ENCODE results near the gene MND1. TPM values are rescaled to one million over a fixed set of nuclear protein-coding genes. Genes with fewer than 3 reads are reported as not detected.

The MND1 gene
- total and polyA plus RNA-seq, 2 of the 8 experiments (the other 6 are each of a cell fraction or from before 2014, with no cell fraction given) = 4.4 to 26.2 TPM

- no peak overlapping the region for H4K91ac ChIP-seq (replicated peaks; ENCODE audit: insufficient read length, low read length)
- H2BK5ac ChIP-seq (ENCODE audit: low read depth, low read length) = no peak overlapping the region
- no peak overlapping the region for H2AFZ ChIP-seq (ENCODE audit: low read length)
- no peak overlapping the region for H4K5ac ChIP-seq (ENCODE audit: insufficient read length, low read depth, low read length)
- no peak overlapping the region for H4K8ac ChIP-seq (ENCODE audit: extremely low read depth, insufficient read depth, low read length)
- H3K79me1 ChIP-seq (ENCODE audit: low read depth, low read length) = no peaks in the 10 kb centered on the region
- H3K9ac ChIP-seq (replicated peaks in 1 of 4; ENCODE audit: extremely low read depth in 1 of 4, low read depth in 3 of 4, low read length in 3 of 4) = no peak overlapping the region
- no peak overlapping the region for H2BK20ac ChIP-seq (ENCODE audit: low read length)
- no peak overlapping the region for H3K27ac ChIP-seq (ENCODE audit: low read depth, low read length)
- no peak overlapping the region for H3K23ac ChIP-seq (ENCODE audit: insufficient read length)
- H3K4me2 ChIP-seq (ENCODE audit: insufficient read depth in 1 of 2, low read depth in 2 of 2, low read length in 2 of 2) = no peak overlapping the region
- no peaks in the 10 kb centered on the region for H3K23me2 ChIP-seq (ENCODE audit: low read depth, low read length)
- H3K79me2 ChIP-seq (ENCODE audit: control insufficient read depth in 1 of 2, insufficient read depth in 2 of 2, low read length in 2 of 2) = no peaks in the 10 kb centered on the region
- no peaks in the 10 kb centered on the region for H3K27me3 ChIP-seq (replicated peaks in 1 of 4; ENCODE audit: control insufficient read depth in 3 of 4, extremely low read depth in 1 of 4, insufficient read depth in 3 of 4, low read length in 3 of 4)
- ChIA-PET POLR2A (ENCODE audit: partially characterized antibody) (no interaction called here), CTCF (ENCODE audit: partially characterized antibody) (interaction anchor here (1.0 to 1.7 kb wide), 2 partner anchors 8 to 12 kb away, joined by 3 to 4 read pairs; no protein-coding TSS in a partner anchor)
- no peak overlapping the region for H3K14ac ChIP-seq (ENCODE audit: insufficient read length)
- no peak overlapping the region for H3K4me3 ChIP-seq (ENCODE audit: extremely low read depth in 1 of 4, insufficient read depth in 2 of 4, low read depth in 3 of 4, low read length in 4 of 4)
- no peak overlapping the region for H3K18ac ChIP-seq (ENCODE audit: extremely low read depth, low read length)
- no peak for DNase-seq (ENCODE audit: low read depth in 1 of 2, low spot score in 2 of 2)
- no peak overlapping the region for H2BK120ac ChIP-seq (replicated peaks; ENCODE audit: low read depth, low read length)
- TF ChIP-seq, protein P1, sequence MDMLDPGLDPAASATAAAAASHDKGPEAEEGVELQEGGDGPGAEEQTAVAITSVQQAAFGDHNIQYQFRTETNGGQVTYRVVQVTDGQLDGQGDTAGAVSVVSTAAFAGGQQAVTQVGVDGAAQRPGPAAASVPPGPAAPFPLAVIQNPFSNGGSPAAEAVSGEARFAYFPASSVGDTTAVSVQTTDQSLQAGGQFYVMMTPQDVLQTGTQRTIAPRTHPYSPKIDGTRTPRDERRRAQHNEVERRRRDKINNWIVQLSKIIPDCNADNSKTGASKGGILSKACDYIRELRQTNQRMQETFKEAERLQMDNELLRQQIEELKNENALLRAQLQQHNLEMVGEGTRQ (IDR thresholded peaks at IDR 0.05; ENCODE audit: low read length) = no peak
- no peak for TF ChIP-seq ASH2L (IDR thresholded peaks at IDR 0.05; ENCODE audit: low read length)
- no peak for TF ChIP-seq NRF1 (IDR thresholded peaks at IDR 0.05; ENCODE audit: low read depth, low read length)
- no peak for TF ChIP-seq NANOG (IDR thresholded peaks at IDR 0.05; ENCODE audit: insufficient read depth, low read depth, low read length, poor library complexity, severe bottlenecking)
- TF ChIP-seq POLR2AphosphoS5 (IDR thresholded peaks at IDR 0.05; ENCODE audit: low read depth, low read length) = no peak
- H3K36me3 ChIP-seq (ENCODE audit: control insufficient read depth in 2 of 4, insufficient read depth in 4 of 4, low read length in 3 of 4) = peaks cover 0 to 12% (median 6%) of the 10 kb centered on the region in 4 experiments; a peak in 3 of 8 replicates
- H3K9me3 ChIP-seq (ENCODE audit: insufficient read depth in 2 of 2, low read depth in 1 of 2, low read length in 1 of 2) = peaks cover 0 to 3% of the 10 kb centered on the region in 2 experiments; a peak in 2 of 4 replicates
- no peak overlapping the region for H2BK12ac ChIP-seq (ENCODE audit: low read depth, low read length)
- 100% methylated on average over 2 of the region's 2 CpGs; no CpG with 5 or more reads in 1 of the 2 experiments for WGBS, 2 experiments (ENCODE audit: extremely low coverage in 1 of 2, insufficient coverage in 1 of 2, insufficient read length in 1 of 2, insufficient replicate concordance in 2 of 2, low coverage in 1 of 2, low lambda C conversion rate in 2 of 2, missing lambda C conversion rate in 1 of 2)
- no peak for FAIRE-seq
- no peak overlapping the region for H2BK15ac ChIP-seq (ENCODE audit: low read length)
- H3K4ac ChIP-seq (replicated peaks; ENCODE audit: insufficient read length, low read depth, low read length) = no peak overlapping the region
- H4K20me1 ChIP-seq (replicated peaks in 1 of 2; ENCODE audit: control insufficient read depth in 1 of 2, insufficient read depth in 2 of 2, low read length in 2 of 2) = no peaks in the 10 kb centered on the region
- H3K4me1 ChIP-seq (replicated peaks in 1 of 4; ENCODE audit: control insufficient read depth in 3 of 4, insufficient read depth in 4 of 4, low read length in 3 of 4) = no peaks in the 10 kb centered on the region
- H2AK5ac ChIP-seq (ENCODE audit: low read depth, low read length) = no peak overlapping the region
- H3K56ac ChIP-seq (replicated peaks; ENCODE audit: insufficient read length, low read depth, low read length) = no peak overlapping the region
Measured at GRCh38 chr4:153409412-153409811, 64.9 kb downstream of the MND1 start.

Measured in H1 (cell line).